HepG2 (cell line): Measurements from ENCODE around the gene FOXE3. TPM values are rescaled to one million over a fixed set of nuclear protein-coding genes. Genes with fewer than 3 reads are reported as not detected.

Experiments
- ARNT2 ChIP-seq: sonication (generic); formaldehyde crosslinking; IDR thresholded peaks from 2 replicates; pipeline ENCODE4 v1.8.0; 2022; ENCODE audit warnings: mild to moderate bottlenecking, low read depth, missing genetic modification reagents, moderate library complexity
- CHD2 ChIP-seq: IDR thresholded peaks from 2 replicates; pipeline ENCODE4 v1.6.1; 2011; ENCODE audit warnings: low read depth, low read length, improper control_type of control experiment
- DMAP1 ChIP-seq: IDR thresholded peaks from 2 replicates; pipeline ENCODE4 v1.6.1; 2016
- DNMT3B ChIP-seq: conservative IDR thresholded peaks from 2 replicates; pipeline ENCODE4 v1.6.1; 2016; ENCODE audit warnings: missing biosample characterization, control low read depth
- NFIB ChIP-seq: sonication (generic); formaldehyde crosslinking; IDR thresholded peaks from 2 replicates; pipeline ENCODE4 v1.9.0; 2021; ENCODE audit warnings: missing genetic modification reagents, mild to moderate bottlenecking, borderline replicate concordance
- REL ChIP-seq: sonication (generic); formaldehyde crosslinking; conservative IDR thresholded peaks from 2 replicates; pipeline ENCODE4 v1.8.0; 2022; ENCODE audit warnings: mild to moderate bottlenecking, missing genetic modification reagents, moderate library complexity
- RORA ChIP-seq: sonication (generic); formaldehyde crosslinking; IDR thresholded peaks from 2 replicates; pipeline ENCODE4 v1.5.0; 2020; ENCODE audit warnings: mild to moderate bottlenecking, missing genetic modification reagents, moderate library complexity
- SIN3B ChIP-seq: fragments of 150-350 bp; IDR thresholded peaks from 2 replicates; pipeline ENCODE4 v1.6.1; 2014; ENCODE audit warnings: low read length
- SIX4 ChIP-seq: sonication (generic); formaldehyde crosslinking; IDR thresholded peaks from 2 replicates; pipeline ENCODE4 v1.4.0; 2020; ENCODE audit warnings: missing genetic modification reagents
- TMF1 ChIP-seq: sonication (generic); formaldehyde crosslinking; IDR thresholded peaks from 2 replicates; pipeline ENCODE4 v1.8.1; 2022; ENCODE audit warnings: low read depth, missing genetic modification reagents
- ZBTB20 ChIP-seq: sonication (generic); formaldehyde crosslinking; IDR thresholded peaks from 2 replicates; pipeline ENCODE4 v1.8.1; 2023; ENCODE audit warnings: missing genetic modification reagents, low read depth, mild to moderate bottlenecking, borderline replicate concordance
- ZBTB8A ChIP-seq: sonication (generic); formaldehyde crosslinking; IDR thresholded peaks from 2 replicates; pipeline ENCODE4 v1.4.0; 2020; ENCODE audit warnings: mild to moderate bottlenecking, low read depth, missing genetic modification reagents, borderline replicate concordance
- ZNF121 ChIP-seq: sonication (generic); formaldehyde crosslinking; IDR thresholded peaks from 2 replicates; pipeline ENCODE4 v1.5.0; 2020; ENCODE audit warnings: mild to moderate bottlenecking, missing genetic modification reagents
- ZNF205 ChIP-seq: IDR thresholded peaks from 2 replicates; pipeline ENCODE4 v1.6.1; 2018; ENCODE audit warnings: missing biosample characterization, missing genetic modification reagents
- ZNF234 ChIP-seq: sonication (generic); formaldehyde crosslinking; conservative IDR thresholded peaks from 2 replicates; pipeline ENCODE4 v1.5.1; 2020; ENCODE audit warnings: mild to moderate bottlenecking, missing genetic modification reagents
- ZNF251 ChIP-seq: sonication (generic); formaldehyde crosslinking; IDR thresholded peaks from 2 replicates; pipeline ENCODE4 v1.9.0; 2021; ENCODE audit warnings: mild to moderate bottlenecking, missing genetic modification reagents
- ZNF263 ChIP-seq: sonication (generic); formaldehyde crosslinking; IDR thresholded peaks from 2 replicates; pipeline ENCODE4 v1.4.0; 2020; ENCODE audit warnings: missing genetic modification reagents
- ZNF34 ChIP-seq: sonication (generic); formaldehyde crosslinking; IDR thresholded peaks from 2 replicates; pipeline ENCODE4 v1.4.0; 2020; ENCODE audit warnings: mild to moderate bottlenecking, missing genetic modification reagents, borderline replicate concordance
- ZNF501 ChIP-seq: sonication (generic); formaldehyde crosslinking; IDR thresholded peaks from 2 replicates; pipeline ENCODE4 v1.5.1; 2020; ENCODE audit warnings: mild to moderate bottlenecking, moderate library complexity, missing genetic modification reagents
- ZNF644 ChIP-seq: IDR thresholded peaks from 2 replicates; pipeline ENCODE4 v1.6.1; 2016; ENCODE audit warnings: low read depth
- ZNF772 ChIP-seq: sonication (generic); formaldehyde crosslinking; IDR thresholded peaks from 2 replicates; pipeline ENCODE4 v1.5.0; 2020; ENCODE audit warnings: mild to moderate bottlenecking, missing genetic modification reagents
- ZSCAN12 ChIP-seq: sonication (generic); formaldehyde crosslinking; IDR thresholded peaks from 2 replicates; pipeline ENCODE4 v1.9.0; 2021; ENCODE audit warnings: mild to moderate bottlenecking, missing genetic modification reagents
- polyA plus RNA-seq, 8 experiments: library from polyadenylated mRNA; depleted of rRNA in 3 of 8; stranded (reverse) in 7 of 8; unstranded in 1 of 8; fragments of >200 nt; fragmentation: Illumina TruSeq in 4 of 8; extraction: Trizol in 4 of 8; gene quantifications; 2 replicates each; pipeline versions ENCODE4 v1.2.1 to v1.2.3, GENCODE V29; 2011 to 2016; ENCODE audit warnings: low read depth in 4 of 8, missing spikeins in 1 of 8, mixed read lengths in 1 of 8; ENCODE audit not compliant: insufficient read depth in 1 of 8
- total RNA-seq, 5 experiments: library from RNA; depleted of rRNA; stranded (reverse); fragments of >200 nt; fragmentation: Illumina TruSeq; extraction: Trizol; gene quantifications; 2 replicates each; pipeline ENCODE4 v1.2.3, GENCODE V29; 2016; ENCODE audit warnings: low read depth in 1 of 5
- TF ChIP-seq, protein P1 (sequence below): sonication (generic); formaldehyde crosslinking; IDR thresholded peaks from 2 replicates; pipeline ENCODE4 v1.4.0; 2020; ENCODE audit warnings: mild to moderate bottlenecking, low read depth, missing genetic modification reagents
- TF ChIP-seq, protein P2 (sequence below): sonication (generic); formaldehyde crosslinking; IDR thresholded peaks from 2 replicates; pipeline ENCODE4 v1.4.0; 2020; ENCODE audit warnings: missing genetic modification reagents
- TF ChIP-seq, protein P3 (sequence below), 2 experiments: sonication (generic) in 1 of 2; formaldehyde crosslinking in 1 of 2; IDR thresholded peaks; 2 replicates each; pipeline versions ENCODE4 v1.4.0 to v1.6.1; 2018 to 2020; ENCODE audit warnings: missing genetic modification reagents in 2 of 2, borderline replicate concordance in 1 of 2, low read depth in 1 of 2, mild to moderate bottlenecking in 1 of 2, missing biosample characterization in 1 of 2

The FOXE3 gene
- total and polyA plus RNA-seq, 2 of the 13 experiments (the other 11 are each of a cell fraction or from before 2014, with no cell fraction given), result not detected

DNA sequence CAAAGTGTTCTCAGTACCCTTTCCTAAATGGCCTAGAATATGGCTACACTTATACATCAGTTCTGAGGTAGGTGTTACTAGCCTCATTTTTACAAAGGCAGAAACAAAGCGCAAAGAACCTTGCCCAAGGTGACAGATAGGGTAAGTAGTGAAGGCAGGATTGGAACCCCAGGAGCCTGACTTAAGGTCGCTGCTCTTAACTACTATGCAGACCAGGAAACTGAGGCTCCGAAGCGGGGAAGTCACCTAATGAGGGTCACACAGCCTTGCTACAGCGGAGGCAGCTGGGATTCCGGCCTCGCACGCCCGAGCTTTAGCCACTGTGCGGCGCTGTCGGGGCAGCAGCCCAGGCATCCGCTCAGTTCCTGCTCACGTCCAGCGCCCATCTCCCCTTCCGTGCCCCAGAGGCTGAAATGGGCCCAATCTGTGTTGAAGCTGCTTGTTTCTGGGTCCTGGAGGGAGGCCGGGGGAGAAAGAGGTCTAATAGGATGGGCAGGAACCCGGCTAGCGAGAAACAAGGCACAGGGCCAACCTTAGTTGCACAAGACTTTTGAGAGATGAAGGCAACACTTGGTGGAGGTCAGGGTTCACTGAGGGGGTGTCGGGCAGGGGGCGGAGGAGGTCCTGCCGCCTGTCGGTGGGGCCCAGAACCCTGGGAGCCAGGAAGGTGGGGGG lies 20.4 kb downstream of the FOXE3 start (continued):
- TF ChIP-seq, protein P1, sequence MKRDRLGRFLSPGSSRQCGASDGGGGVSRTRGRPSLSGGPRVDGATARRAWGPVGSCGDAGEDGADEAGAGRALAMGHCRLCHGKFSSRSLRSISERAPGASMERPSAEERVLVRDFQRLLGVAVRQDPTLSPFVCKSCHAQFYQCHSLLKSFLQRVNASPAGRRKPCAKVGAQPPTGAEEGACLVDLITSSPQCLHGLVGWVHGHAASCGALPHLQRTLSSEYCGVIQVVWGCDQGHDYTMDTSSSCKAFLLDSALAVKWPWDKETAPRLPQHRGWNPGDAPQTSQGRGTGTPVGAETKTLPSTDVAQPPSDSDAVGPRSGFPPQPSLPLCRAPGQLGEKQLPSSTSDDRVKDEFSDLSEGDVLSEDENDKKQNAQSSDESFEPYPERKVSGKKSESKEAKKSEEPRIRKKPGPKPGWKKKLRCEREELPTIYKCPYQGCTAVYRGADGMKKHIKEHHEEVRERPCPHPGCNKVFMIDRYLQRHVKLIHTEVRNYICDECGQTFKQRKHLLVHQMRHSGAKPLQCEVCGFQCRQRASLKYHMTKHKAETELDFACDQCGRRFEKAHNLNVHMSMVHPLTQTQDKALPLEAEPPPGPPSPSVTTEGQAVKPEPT (CRISPR knock-in tag), result no peak
- TF ChIP-seq ZNF34 (CRISPR knock-in tag) (no peak; the same call in 1 of the 2 replicates), ZNF263 (CRISPR knock-in tag) (no peak), RORA (CRISPR knock-in tag) (no peak), ZNF251 (CRISPR knock-in tag) (0 out of 2 replicates have a peak, but pooled peaks have one; percentile 31), DNMT3B (CRISPR knock-in tag) (no peak), ZNF772 (CRISPR knock-in tag) (no peak; the same call in 1 of the 2 replicates), SIN3B (no peak), ZNF501 (CRISPR knock-in tag) (peak; percentile 69; the same call in 1 of the 2 replicates), ARNT2 (CRISPR knock-in tag) (0 out of 2 replicates have a peak, but pooled peaks have one; percentile 19), SIX4 (no peak), ZNF234 (CRISPR knock-in tag) (0 out of 2 replicates have a peak, but pooled peaks have one; percentile 19), TMF1 (CRISPR knock-in tag) (no peak), ZBTB20 (CRISPR knock-in tag) (peak; percentile 63; the same call in 1 of the 2 replicates), CHD2 (no peak), ZBTB8A (CRISPR knock-in tag) (no peak), ZNF205 (no peak), ZNF644 (CRISPR knock-in tag) (no peak), DMAP1 (CRISPR knock-in tag) (no peak), ZNF121 (0 out of 2 replicates have a peak, but pooled peaks have one; percentile 28), NFIB (CRISPR knock-in tag) (no peak), REL (0 out of 2 replicates have a peak, but pooled peaks have one; percentile 42), ZSCAN12 (no peak)
- TF ChIP-seq, protein P2, sequence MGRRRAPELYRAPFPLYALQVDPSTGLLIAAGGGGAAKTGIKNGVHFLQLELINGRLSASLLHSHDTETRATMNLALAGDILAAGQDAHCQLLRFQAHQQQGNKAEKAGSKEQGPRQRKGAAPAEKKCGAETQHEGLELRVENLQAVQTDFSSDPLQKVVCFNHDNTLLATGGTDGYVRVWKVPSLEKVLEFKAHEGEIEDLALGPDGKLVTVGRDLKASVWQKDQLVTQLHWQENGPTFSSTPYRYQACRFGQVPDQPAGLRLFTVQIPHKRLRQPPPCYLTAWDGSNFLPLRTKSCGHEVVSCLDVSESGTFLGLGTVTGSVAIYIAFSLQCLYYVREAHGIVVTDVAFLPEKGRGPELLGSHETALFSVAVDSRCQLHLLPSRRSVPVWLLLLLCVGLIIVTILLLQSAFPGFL (CRISPR knock-in tag), result no peak
- TF ChIP-seq, protein P3, sequence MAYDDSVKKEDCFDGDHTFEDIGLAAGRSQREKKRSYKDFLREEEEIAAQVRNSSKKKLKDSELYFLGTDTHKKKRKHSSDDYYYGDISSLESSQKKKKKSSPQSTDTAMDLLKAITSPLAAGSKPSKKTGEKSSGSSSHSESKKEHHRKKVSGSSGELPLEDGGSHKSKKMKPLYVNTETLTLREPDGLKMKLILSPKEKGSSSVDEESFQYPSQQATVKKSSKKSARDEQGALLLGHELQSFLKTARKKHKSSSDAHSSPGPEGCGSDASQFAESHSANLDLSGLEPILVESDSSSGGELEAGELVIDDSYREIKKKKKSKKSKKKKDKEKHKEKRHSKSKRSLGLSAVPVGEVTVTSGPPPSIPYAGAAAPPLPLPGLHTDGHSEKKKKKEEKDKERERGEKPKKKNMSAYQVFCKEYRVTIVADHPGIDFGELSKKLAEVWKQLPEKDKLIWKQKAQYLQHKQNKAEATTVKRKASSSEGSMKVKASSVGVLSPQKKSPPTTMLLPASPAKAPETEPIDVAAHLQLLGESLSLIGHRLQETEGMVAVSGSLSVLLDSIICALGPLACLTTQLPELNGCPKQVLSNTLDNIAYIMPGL (CRISPR knock-in tag; IDR thresholded peaks at IDR 0.05; ENCODE audit: borderline replicate concordance in 1 of 2, low read depth in 1 of 2), result peak; percentile 95 to 98
